ENCODE measurements around the gene SERGEF.
A peak's percentile ranks its signal among the peaks of the same experiment; 100 is the strongest.

Gene SERGEF

GRCh38 chr11:17853280-17853679, 159.6 kb downstream of the SERGEF start:
- no peaks in the 10 kb centered on the region for H3K27me3 ChIP-seq (ENCODE audit: insufficient read depth, low read depth, severe bottlenecking)
- no peak overlapping the region for H3K4me3 ChIP-seq (ENCODE audit: low read depth, low read length)
- TF ChIP-seq, protein P1, sequence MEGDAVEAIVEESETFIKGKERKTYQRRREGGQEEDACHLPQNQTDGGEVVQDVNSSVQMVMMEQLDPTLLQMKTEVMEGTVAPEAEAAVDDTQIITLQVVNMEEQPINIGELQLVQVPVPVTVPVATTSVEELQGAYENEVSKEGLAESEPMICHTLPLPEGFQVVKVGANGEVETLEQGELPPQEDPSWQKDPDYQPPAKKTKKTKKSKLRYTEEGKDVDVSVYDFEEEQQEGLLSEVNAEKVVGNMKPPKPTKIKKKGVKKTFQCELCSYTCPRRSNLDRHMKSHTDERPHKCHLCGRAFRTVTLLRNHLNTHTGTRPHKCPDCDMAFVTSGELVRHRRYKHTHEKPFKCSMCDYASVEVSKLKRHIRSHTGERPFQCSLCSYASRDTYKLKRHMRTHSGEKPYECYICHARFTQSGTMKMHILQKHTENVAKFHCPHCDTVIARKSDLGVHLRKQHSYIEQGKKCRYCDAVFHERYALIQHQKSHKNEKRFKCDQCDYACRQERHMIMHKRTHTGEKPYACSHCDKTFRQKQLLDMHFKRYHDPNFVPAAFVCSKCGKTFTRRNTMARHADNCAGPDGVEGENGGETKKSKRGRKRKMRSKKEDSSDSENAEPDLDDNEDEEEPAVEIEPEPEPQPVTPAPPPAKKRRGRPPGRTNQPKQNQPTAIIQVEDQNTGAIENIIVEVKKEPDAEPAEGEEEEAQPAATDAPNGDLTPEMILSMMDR (IDR thresholded peaks at IDR 0.05; ENCODE audit: low read depth, low read length): no peak
- no peaks in the 10 kb centered on the region; the same call in 1 of the 2 replicates for H3K36me3 ChIP-seq
- H3K9me3 ChIP-seq (ENCODE audit: severe bottlenecking): no peaks in the 10 kb centered on the region
- H3K27ac ChIP-seq: no peak overlapping the region
- DNase-seq: no peak

DNA sequence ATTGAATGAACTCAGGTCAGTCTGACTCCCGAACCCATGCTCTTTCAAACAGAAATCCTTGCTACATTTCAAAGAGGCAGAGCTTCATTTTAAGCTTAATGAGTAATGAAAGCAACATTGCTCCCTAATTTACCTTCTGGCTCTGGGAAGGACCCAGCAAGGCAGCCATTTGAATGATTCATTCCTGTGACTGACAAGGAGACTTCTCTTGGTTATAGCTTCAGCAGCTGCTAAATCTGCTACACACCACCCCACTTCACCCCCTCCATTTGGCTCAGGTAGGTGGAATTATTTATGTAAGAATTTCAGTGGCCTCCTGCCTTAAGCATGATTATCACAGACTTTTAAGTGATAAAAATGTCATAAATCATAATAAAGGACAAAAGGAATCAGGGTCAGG, 160.6 kb downstream of the SERGEF start:
- DNase-seq: no peak
- TF ChIP-seq, protein P1 (IDR thresholded peaks at IDR 0.05; ENCODE audit: low read depth, low read length): no peak
- Histone ChIP-seq H3K27me3 (ENCODE audit: insufficient read depth, low read depth, severe bottlenecking) (no peaks in the 10 kb centered on the region), H3K4me3 (ENCODE audit: low read depth, low read length) (no peak overlapping the region), H3K9me3 (ENCODE audit: severe bottlenecking) (no peaks in the 10 kb centered on the region), H3K36me3 (no peaks in the 10 kb centered on the region; the same call in 1 of the 2 replicates), H3K27ac (no peak overlapping the region)

DNA sequence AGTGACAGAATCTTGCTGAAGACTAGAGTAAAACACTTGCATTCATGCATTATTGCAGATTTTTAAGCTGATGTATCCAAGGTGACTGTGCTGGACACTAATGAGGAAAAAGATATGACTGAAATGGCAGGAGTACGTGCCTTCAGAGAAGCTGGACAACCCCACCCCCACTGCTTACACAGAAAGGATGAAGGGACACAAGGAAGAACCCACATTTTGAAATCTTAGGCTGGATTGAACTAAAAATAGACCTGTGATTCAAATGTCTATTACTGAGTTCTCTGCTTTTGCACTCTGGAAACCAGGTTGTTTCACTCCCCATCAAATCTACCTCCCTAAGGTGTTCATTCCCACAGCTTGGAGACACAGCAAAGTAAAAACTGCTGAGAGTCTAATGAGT, 161.2 kb downstream of the SERGEF start:
- Histone ChIP-seq H3K27me3 (ENCODE audit: insufficient read depth, low read depth, severe bottlenecking) (no peaks in the 10 kb centered on the region), H3K4me3 (ENCODE audit: low read depth, low read length) (no peak overlapping the region), H3K36me3 (no peaks in the 10 kb centered on the region; the same call in 1 of the 2 replicates), H3K27ac (no peak overlapping the region), H3K9me3 (ENCODE audit: severe bottlenecking) (no peaks in the 10 kb centered on the region)
- TF ChIP-seq, protein P1 (IDR thresholded peaks at IDR 0.05; ENCODE audit: low read depth, low read length): no peak
- DNase-seq: no peak

DNA sequence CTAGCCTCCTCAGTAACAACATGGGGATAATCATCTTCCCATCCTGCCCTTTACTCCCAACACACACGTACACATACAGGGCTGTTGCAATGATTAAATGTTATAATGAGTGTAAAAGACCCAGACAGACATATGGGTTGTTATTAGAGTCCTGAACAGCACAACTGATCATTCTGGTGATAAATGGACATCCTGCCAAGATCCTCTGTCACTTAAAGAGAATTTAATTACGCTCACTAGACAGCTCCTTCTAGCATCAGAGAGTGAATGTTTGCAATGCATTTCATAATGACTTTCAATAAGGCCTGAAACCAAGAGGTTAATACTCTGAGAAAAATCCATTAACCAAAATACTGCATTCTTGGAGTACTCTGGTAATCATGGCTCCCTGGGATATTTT, 162.5 kb downstream of the SERGEF start:
- DNase-seq: no peak
- Histone ChIP-seq H3K27ac (no peak overlapping the region), H3K4me3 (ENCODE audit: low read depth, low read length) (no peak overlapping the region), H3K36me3 (peaks cover 4% of the 10 kb centered on the region; the same call in 1 of the 2 replicates), H3K27me3 (ENCODE audit: insufficient read depth, low read depth, severe bottlenecking) (no peaks in the 10 kb centered on the region), H3K9me3 (ENCODE audit: severe bottlenecking) (no peaks in the 10 kb centered on the region)
- TF ChIP-seq, protein P1 (IDR thresholded peaks at IDR 0.05; ENCODE audit: low read depth, low read length): no peak

- H3K9me3 ChIP-seq (ENCODE audit: severe bottlenecking): no peaks in the 10 kb centered on the region
- H3K27ac ChIP-seq: no peak overlapping the region
- TF ChIP-seq, protein P1 (IDR thresholded peaks at IDR 0.05; ENCODE audit: low read depth, low read length): no peak
- DNase-seq: no peak
- no peaks in the 10 kb centered on the region for H3K27me3 ChIP-seq (ENCODE audit: insufficient read depth, low read depth, severe bottlenecking)
- H3K36me3 ChIP-seq: 0 out of 2 replicates have a peak, but pooled peaks cover 4% of the 10 kb centered on the region
- no peak overlapping the region for H3K4me3 ChIP-seq (ENCODE audit: low read depth, low read length)
Measured at GRCh38 chr11:17848715-17849114, 164.1 kb downstream of the SERGEF start.

GRCh38 chr11:17846852-17847453, 165.9 kb downstream of the SERGEF start:
- TF ChIP-seq, protein P1 (IDR thresholded peaks at IDR 0.05; ENCODE audit: low read depth, low read length): peak; percentile 46
- no peak overlapping the region for H3K27ac ChIP-seq
- peak; percentile 10 for DNase-seq

More at GRCh38 chr11:17846852-17847453, 165.9 kb downstream of the SERGEF start:
- Histone ChIP-seq H3K27me3 (ENCODE audit: insufficient read depth, low read depth, severe bottlenecking) (no peaks in the 10 kb centered on the region), H3K36me3 (0 out of 2 replicates have a peak, but pooled peaks cover 4% of the 10 kb centered on the region), H3K4me3 (ENCODE audit: low read depth, low read length) (no peak overlapping the region), H3K9me3 (ENCODE audit: severe bottlenecking) (no peaks in the 10 kb centered on the region)

Data from WERI-Rb-1 (cell line).